Adrenal gland (tissue), 12 donors: Measurements from ENCODE around the gene ABCC3. TPM values are rescaled to one million over a fixed set of nuclear protein-coding genes. Genes with fewer than 3 reads are reported as not detected.

Experiments
- DNase-seq, 7 donors: peaks; one replicate each; pipeline ENCODE4 v3.0.0-alpha.2; 2019 to 2020
- H3K27ac ChIP-seq, 5 donors: fragments of 200-600 bp; sonication (generic) in 4 of 5; 1 replicate in 3 of 5; 2 replicates in 2 of 5; pipeline versions ENCODE4 v1.5.1 to v1.8.0; 2016 to 2020; ENCODE audit warnings: mild to moderate bottlenecking in 1 of 5
- H3K27me3 ChIP-seq: fragments of 200-600 bp; 2 replicates; pipeline ENCODE4 v1.8.0; 2021
- H3K36me3 ChIP-seq, 2 donors: fragments of 200-600 bp; replicated peaks in 1 of 2; 1 replicate in 1 of 2; 2 replicates in 1 of 2; pipeline versions ENCODE4 v1.5.1 to v1.8.0; 2018 to 2022
- H3K4me1 ChIP-seq, 2 donors: fragments of 200-600 bp; replicated peaks in 1 of 2; 1 replicate in 1 of 2; 2 replicates in 1 of 2; pipeline versions ENCODE4 v1.5.1 to v1.8.0; 2018 to 2021
- H3K4me3 ChIP-seq, 4 donors: fragments of 200-600 bp; sonication (generic) in 3 of 4; one replicate each; pipeline ENCODE4 v1.5.1; 2016 to 2018
- H3K9me3 ChIP-seq, 3 donors: fragments of 200-600 bp; sonication (generic) in 1 of 3; replicated peaks in 1 of 3; 1 replicate in 2 of 3; 2 replicates in 1 of 3; pipeline versions ENCODE4 v1.5.1 to v1.8.0; 2016 to 2021
- CTCF ChIP-seq, 6 experiments: fragments of 450-650 bp in 4 of 6; fragments of 200-600 bp in 2 of 6; sonication (generic) in 1 of 6; IDR thresholded peaks; 1 replicate in 5 of 6; 2 replicates in 1 of 6; pipeline versions ENCODE4 v1.5.1 to v1.8.0; 2016 to 2021; ENCODE audit warnings: antibody characterized with exemption in 6 of 6, mild to moderate bottlenecking in 2 of 6, moderate library complexity in 1 of 6
- POLR2A ChIP-seq, 2 donors: fragments of 450-650 bp; IDR thresholded peaks; one replicate each; pipeline ENCODE4 v1.6.1; 2017; ENCODE audit warnings: antibody characterized with exemption in 2 of 2, mild to moderate bottlenecking in 2 of 2, moderate library complexity in 1 of 2
- whole genome bisulfite sequencing, 4 donors: extraction: QIAGEN DNeasy Blood & Tissue Kit in 2 of 4; methylation state at CpG; one replicate each; pipeline versions ENCODE4 v1.1.5 to v1.1.7; 2013 to 2017; 5-methylcytosine and 5-hydroxymethylcytosine counted together
- intact Hi-C, 2 donors: fragments of 100-400 bp; cut with DNase I; formaldehyde crosslinking; loops; one replicate each; pipeline versions ENCODE4 v1.14.1 to v1.15.0; 2022 to 2023
- polyA plus RNA-seq, 3 donors: library from polyadenylated mRNA; stranded (reverse); fragments of 200-250 nt in 2 of 3; fragments of 350-450 nt in 1 of 3; fragmentation: Illumina TruSeq in 1 of 3; extraction: RNeasy Lipid Tissue Mini Kit (QIAGEN cat#74804) in 1 of 3; gene quantifications; one replicate each; pipeline ENCODE4 v1.2.3, GENCODE V29; 2013 to 2014
- total RNA-seq, 9 donors: library from RNA; depleted of rRNA in 4 of 9; stranded (reverse); fragments of >200 nt in 4 of 9; fragments of 120-200 nt in 1 of 9; fragmentation: NEBNext Ultra II Directional in 1 of 9; extraction: Animal tissue kit (Norgen Biotek cat#: 25700) in 1 of 9; gene quantifications; one replicate each; pipeline versions ENCODE4 v1.1.0 to v1.2.4, GENCODE V29; 2013 to 2023
- donor health status: healthy with polysubstance abuse.
- donor health status: Bipolar disorder and iron deficiency.
- donor health status: DM: yes; HTN: yes; CAD: no.
- donor health status: DM: no; HTN: no; CAD: no.
- donor health status: DM: no; HTN: no; CAD: no.
- donor health status: DM: yes; HTN: yes; CAD: no.

The ABCC3 gene
- total and polyA plus RNA-seq, 12 donors = 7.2 to 448 (median 262) TPM

- Histone ChIP-seq H3K9me3 (no peaks in the 10 kb centered on the region), H3K27me3 (no peaks in the 10 kb centered on the region), H3K4me3 (no peak overlapping the region), H3K4me1 (peaks cover 36 to 38% of the 10 kb centered on the region in 2 donors), H3K36me3 (no peaks in the 10 kb centered on the region), H3K27ac (no peak overlapping the region)
- intact Hi-C loops = loop anchor here (5.0 kb wide), 3 partner anchors 44 to 64 kb away; no protein-coding TSS in a partner anchor
- DNase-seq = no peak
- WGBS, 4 donors = 90 to 96% (median 94%) methylated on average over 9 of the region's 9 CpGs
- TF ChIP-seq CTCF (IDR thresholded peaks at IDR 0.05) (no peak), POLR2A (IDR thresholded peaks at IDR 0.05) (no peak)
These were observed 998 bp upstream of the ABCC3 start for GRCh38 chr17:50633683-50634082.

- intact Hi-C loops = loop anchor here (5.0 kb wide), 3 partner anchors 42 to 62 kb away; no protein-coding TSS in a partner anchor
- 1 to 11% (median 4%) methylated on average over 17 to 52 of the region's 52 CpGs for WGBS, 4 donors
- Histone ChIP-seq H3K27ac (peak overlapping the region; percentile 41 to 90 (median 82)), H3K9me3 (no peaks in the 10 kb centered on the region), H3K36me3 (no peaks in the 10 kb centered on the region), H3K4me3 (peak overlapping the region; percentile 32 to 92 (median 50)), H3K4me1 (peaks cover 49 to 52% of the 10 kb centered on the region in 2 donors), H3K27me3 (no peaks in the 10 kb centered on the region)
- peak in 1 of 7 donors; percentile 27 for DNase-seq
- no peak for TF ChIP-seq POLR2A (IDR thresholded peaks at IDR 0.05)
- TF ChIP-seq CTCF (IDR thresholded peaks at IDR 0.05) = peak in 1 of 6 experiments; percentile 11
These were observed 442 bp downstream of the ABCC3 start for GRCh38 chr17:50634915-50635731.

- DNase-seq = no peak
- Histone ChIP-seq H3K4me1 (peaks cover 54 to 57% of the 10 kb centered on the region in 2 donors), H3K27me3 (no peaks in the 10 kb centered on the region), H3K4me3 (peak overlapping the region in 2 of 4 donors; percentile 54 to 92), H3K36me3 (no peaks in the 10 kb centered on the region), H3K27ac (peak overlapping the region in 4 of 5 donors; percentile 70 to 90 (median 85)), H3K9me3 (no peaks in the 10 kb centered on the region)
- intact Hi-C loops = no loop called here
- 45 to 56% (median 49%) methylated on average over 3 of the region's 3 CpGs for WGBS, 4 donors
- TF ChIP-seq POLR2A (IDR thresholded peaks at IDR 0.05) (no peak), CTCF (IDR thresholded peaks at IDR 0.05) (no peak)
These were observed 976 bp downstream of the ABCC3 start for GRCh38 chr17:50635732-50635981.

GRCh38 chr17:50635982-50636803 lies 1.5 kb downstream of the ABCC3 start:
- H3K4me3 ChIP-seq = peak overlapping the region in 2 of 4 donors; percentile 54 to 92
- intact Hi-C loops = no loop called here

More at GRCh38 chr17:50635982-50636803, 1.5 kb downstream of the ABCC3 start:
- Histone ChIP-seq H3K27me3 (no peaks in the 10 kb centered on the region), H3K27ac (peak overlapping the region; percentile 19 to 90 (median 82)), H3K4me1 (peaks cover 59 to 63% of the 10 kb centered on the region in 2 donors), H3K9me3 (no peaks in the 10 kb centered on the region), H3K36me3 (no peaks in the 10 kb centered on the region)
- WGBS, 4 donors = 53 to 68% (median 64%) methylated on average over 9 of the region's 9 CpGs
- peak in 1 of 7 donors; percentile 40 for DNase-seq
- TF ChIP-seq CTCF (IDR thresholded peaks at IDR 0.05) = no peak
- TF ChIP-seq POLR2A (IDR thresholded peaks at IDR 0.05) = peak in 1 of 2 donors; percentile 41
